NCI-H748 (cell line): ENCODE measurements around the gene URGCP.
A peak's percentile ranks its signal among the peaks of the same experiment; 100 is the strongest.

Experiments
- DNase-seq: peaks from one replicate; lab custom pipeline; 2025; ENCODE audit not compliant: unreplicated experiment; lab: John Stamatoyannopoulos, UW

Gene URGCP, protein sequence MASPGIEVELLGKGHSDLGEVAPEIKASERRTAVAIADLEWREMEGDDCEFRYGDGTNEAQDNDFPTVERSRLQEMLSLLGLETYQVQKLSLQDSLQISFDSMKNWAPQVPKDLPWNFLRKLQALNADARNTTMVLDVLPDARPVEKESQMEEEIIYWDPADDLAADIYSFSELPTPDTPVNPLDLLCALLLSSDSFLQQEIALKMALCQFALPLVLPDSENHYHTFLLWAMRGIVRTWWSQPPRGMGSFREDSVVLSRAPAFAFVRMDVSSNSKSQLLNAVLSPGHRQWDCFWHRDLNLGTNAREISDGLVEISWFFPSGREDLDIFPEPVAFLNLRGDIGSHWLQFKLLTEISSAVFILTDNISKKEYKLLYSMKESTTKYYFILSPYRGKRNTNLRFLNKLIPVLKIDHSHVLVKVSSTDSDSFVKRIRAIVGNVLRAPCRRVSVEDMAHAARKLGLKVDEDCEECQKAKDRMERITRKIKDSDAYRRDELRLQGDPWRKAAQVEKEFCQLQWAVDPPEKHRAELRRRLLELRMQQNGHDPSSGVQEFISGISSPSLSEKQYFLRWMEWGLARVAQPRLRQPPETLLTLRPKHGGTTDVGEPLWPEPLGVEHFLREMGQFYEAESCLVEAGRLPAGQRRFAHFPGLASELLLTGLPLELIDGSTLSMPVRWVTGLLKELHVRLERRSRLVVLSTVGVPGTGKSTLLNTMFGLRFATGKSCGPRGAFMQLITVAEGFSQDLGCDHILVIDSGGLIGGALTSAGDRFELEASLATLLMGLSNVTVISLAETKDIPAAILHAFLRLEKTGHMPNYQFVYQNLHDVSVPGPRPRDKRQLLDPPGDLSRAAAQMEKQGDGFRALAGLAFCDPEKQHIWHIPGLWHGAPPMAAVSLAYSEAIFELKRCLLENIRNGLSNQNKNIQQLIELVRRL

DNA sequence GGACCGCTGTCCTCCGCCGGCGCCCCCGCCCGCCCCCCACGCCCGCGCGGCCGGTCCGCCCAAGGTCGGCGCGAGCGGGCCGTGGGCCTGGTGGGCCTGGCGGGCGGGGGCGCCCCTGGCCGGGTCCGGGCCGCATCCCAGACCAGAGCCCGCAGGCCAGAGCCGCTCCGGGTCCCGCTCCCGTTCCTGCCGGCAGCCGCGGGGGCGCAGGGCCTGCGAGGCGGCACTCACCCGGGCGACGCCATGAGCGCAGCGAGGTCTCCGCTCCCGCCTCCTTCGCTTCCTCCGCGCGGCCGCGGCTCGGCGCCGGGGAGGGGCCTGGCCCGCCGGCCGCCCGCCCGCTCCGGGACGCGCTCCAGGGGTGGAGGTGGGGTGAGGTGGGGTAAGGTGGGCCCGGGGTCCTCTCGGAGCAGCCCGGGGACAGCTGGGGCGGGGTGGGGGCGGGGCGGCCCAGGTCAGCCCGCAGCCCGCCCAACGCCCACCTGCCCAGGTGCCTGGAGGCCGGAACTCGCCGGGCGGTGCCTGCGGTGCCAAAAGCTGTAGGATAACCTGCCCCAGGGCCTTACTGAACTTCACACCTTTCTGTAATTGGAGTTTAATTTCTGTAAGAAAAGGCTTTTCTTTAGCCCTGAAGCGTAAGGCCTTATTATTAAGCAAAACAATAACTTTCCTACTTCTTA is at the start of gene URGCP:
Gene URGCP, minus strand, starts transcription at position 266 of the 680 bp plus-strand sequence. Its CDS starts 21 bp downstream, at position 245.
- peak; percentile 68 for DNase-seq

- no peak for DNase-seq
These were observed 49.6 kb upstream of the URGCP start for GRCh38 chr7:43956027-43956426.

GRCh38 chr7:43954524-43955228 is 48.3 kb upstream of the URGCP start:
- DNase-seq, result peak; percentile 31

- DNase-seq, result no peak
These were observed 46.7 kb upstream of the URGCP start for GRCh38 chr7:43953071-43953470.

- no peak for DNase-seq
These were observed 45.6 kb upstream of the URGCP start for GRCh38 chr7:43952028-43952427.

- DNase-seq, result no peak
These were observed 37.9 kb upstream of the URGCP start for GRCh38 chr7:43944286-43944685.

GRCh38 chr7:43943417-43944187 is 37.2 kb upstream of the URGCP start:
- DNase-seq, result no peak

- no peak for DNase-seq
These were observed 36.6 kb upstream of the URGCP start for GRCh38 chr7:43942997-43943396.

- no peak for DNase-seq
These were observed 35.9 kb upstream of the URGCP start for GRCh38 chr7:43942250-43942649.

DNA sequence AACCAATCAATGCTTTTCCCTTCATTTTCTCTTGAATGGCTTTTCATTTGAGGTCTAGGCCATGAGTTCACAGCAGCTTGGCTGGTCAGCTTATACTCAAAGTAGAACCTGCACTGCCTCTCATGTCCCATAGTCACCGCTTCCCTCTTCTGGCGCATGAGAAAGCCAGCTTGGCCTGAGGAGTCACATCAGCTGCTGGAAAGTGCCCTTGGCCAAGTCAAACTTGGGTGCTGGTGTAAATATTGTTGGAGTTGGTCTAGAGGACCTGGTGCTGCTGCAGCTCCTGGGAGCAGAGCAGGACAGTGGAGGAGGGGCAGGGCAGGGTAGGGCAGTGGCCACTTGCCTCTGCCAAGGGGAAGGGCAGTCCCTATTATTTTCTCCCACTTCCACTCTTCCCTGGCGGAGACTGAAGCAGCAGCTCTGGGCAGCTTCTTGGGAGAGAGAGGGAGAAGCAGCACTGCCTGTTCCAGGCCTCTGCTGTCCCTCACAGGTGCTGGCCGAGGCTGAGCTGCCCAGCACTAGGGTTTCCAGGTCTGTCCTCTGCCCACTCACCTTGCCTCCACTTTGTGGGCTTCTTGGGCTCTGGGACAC is 32.6 kb upstream of the URGCP start:
- no peak for DNase-seq

- DNase-seq, result no peak
These were observed 31.0 kb upstream of the URGCP start for GRCh38 chr7:43937444-43937843.

DNA sequence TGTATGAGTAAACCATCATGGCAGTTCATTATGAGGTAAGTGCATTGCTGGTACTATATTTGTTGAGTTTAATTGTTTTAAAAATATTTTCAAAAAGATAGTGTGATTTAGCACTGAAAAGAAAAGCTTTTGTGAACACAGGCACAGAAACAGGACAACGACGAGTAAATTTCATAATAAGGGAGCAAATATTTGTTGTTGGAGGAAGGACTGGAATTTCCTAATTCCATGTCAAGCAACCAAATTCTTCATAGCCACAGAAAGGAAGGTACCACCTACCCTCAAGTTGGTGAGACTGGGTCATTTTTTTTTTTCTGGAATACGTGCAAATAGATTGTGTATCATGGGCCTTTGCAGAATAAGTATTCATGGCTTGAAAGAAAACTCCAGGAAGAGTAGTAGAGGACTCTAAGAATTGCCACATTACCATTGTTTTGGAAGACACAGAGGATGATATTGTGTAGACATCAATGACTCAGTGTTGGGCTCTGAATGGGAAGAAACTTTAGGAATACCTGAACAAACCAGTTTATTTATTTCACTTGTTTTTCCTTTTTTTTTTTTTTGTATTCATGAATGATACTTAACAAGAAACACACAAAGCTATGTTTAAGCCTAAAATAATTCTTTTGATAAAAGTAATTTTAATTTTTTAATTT is 27.6 kb upstream of the URGCP start:
- no peak for DNase-seq

- DNase-seq, result no peak
These were observed 24.9 kb upstream of the URGCP start for GRCh38 chr7:43931346-43931745.

GRCh38 chr7:43929529-43930457 is 23.4 kb upstream of the URGCP start:
- no peak for DNase-seq

DNA sequence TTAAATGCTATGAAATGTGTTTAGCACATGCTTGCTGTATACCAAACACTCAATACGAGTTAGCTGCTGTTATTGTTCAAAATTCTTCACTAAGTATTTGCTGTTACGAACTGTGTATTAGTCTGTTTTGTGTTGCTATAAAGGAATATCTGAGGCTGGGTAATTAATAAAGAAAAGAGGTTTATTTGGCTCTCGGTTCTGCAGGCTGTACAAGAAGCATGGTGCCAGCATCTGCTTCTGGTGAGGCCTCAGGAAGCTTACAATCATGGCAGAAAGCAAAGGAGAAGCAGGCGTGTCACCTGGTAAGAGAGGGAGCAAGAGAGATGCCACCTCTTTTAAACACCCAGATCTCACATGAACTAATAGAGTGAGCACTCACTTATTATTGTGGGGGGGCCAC is 21.4 kb upstream of the URGCP start:
- no peak for DNase-seq

DNA sequence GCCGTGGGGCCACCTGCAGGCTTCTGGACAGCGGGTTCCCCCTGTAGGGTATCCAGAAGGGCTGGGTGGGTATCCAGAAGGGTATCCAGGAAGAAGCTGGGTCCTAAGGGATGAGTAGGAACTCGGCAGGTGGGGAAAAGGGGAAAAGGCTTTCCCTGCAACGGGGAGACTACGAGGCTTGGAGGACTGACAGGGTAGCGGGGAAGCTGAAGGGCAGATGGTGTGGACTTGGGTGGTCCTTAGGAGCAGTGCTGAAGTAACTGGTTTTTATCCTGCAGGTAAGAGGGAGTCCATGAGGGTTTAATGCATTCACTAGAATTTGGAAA is 20.4 kb upstream of the URGCP start:
- DNase-seq, result no peak

DNA sequence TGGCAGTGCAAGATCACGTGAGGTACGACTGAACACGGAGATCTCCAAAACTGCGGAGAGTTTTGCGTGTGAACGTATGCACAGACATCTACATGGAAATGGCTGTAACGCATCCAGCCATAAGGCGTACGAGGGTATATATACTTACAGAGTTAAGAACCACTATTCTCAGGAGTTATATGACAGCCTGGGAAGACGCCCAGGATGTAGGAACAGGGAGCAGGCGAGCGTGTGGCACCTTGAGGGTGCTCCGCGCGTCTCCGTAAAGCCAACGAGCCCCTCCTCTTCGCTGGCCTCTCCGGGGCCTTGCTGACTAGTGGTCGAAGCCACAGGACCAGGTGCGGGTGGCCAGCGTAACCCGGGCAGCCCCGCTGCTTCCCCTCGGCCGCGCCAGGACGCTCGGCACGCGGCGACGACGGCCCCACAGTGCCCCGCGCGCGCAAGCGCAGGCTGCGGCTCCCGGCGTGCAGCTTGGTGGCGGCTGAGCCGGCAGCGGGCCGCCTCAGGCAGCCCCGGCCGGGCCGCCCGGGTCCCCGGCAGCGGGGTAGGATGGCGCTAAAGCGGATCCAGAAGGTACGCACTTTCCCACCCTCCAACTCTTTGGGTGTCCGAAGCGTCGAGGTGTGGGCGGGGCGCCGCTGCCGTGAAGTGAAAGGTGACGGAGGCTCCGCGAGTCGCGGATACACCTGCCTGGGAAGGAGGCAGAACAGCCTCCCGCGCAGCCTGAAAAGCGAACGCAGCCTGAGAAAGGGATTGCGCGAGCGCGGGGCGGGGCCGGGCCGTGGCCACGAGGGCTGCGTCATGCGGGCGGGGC is 19.8 kb upstream of the URGCP start, which contains the start of gene UBE2D4:
Gene UBE2D4, plus strand, starts transcription at position 453 of the 814 bp plus-strand sequence. Its CDS starts 97 bp downstream, at position 550.
- peak; percentile 93 for DNase-seq
